HepG2 (cell line): ENCODE data around the gene NSUN6. TPM values are rescaled to one million over a fixed set of nuclear protein-coding genes. Genes with fewer than 3 reads are reported as not detected.

ENCODE experiments used
- ATAC-seq: fragments of 200-7000 bp; cut with Tn5 transposase; 3 replicates; pipeline ENCODE4 v1.9.1; 2020; ENCODE audit warnings: mild to moderate bottlenecking, moderate library complexity
- BruUV-seq: library from RNA; stranded (reverse); fragments of 400-500 nt; replicated peaks from 2 replicates; lab custom pipeline; 2021; lab: Mats Ljungman, UMichigan
- CTCF ChIA-PET: fragments of 300-600 bp; formaldehyde crosslinking; extraction: SDS; loops from one replicate; lab custom pipeline; 2021; ENCODE audit warnings: low total read pairs, inconsistent platforms, low intra/inter-chr PET ratio; lab: Yijun Ruan, JAX
- POLR2A ChIA-PET: fragments of 350-600 bp; sonication (Branson Sonifier 250); formaldehyde crosslinking; loops from one replicate; lab custom pipeline; 2020; ENCODE audit warnings: antibody characterized with exemption, inconsistent platforms; lab: Yijun Ruan, JAX
- DNase-seq: peaks from one replicate; pipeline ENCODE4 v3.0.0-alpha.2; 2015; ENCODE audit warnings: low spot score
- FAIRE-seq: peaks from 3 replicates; lab custom pipeline; 2011; peaks lifted over from hg19 to GRCh38; lab: Jason Lieb, UNC
- H2AFZ ChIP-seq: one replicate; pipeline ENCODE4 v1.6.1; 2011; ENCODE audit warnings: low read length, inconsistent platforms
- H3K27ac ChIP-seq: fragments of 300-600 bp; 3 replicates; pipeline ENCODE4 v1.8.0; 2011; ENCODE audit warnings: mixed run types, mild to moderate bottlenecking, mixed read lengths, low read length, inconsistent platforms; ENCODE audit not compliant: insufficient read depth; ENCODE audit errors: extremely low read length
- H3K27me3 ChIP-seq, 2 experiments: fragments of 200-600 bp in 1 of 2; 2 replicates in 1 of 2; 3 replicates in 1 of 2; pipeline versions ENCODE4 v1.6.0 to v1.8.0; 2011; ENCODE audit warnings: low read length in 2 of 2, mild to moderate bottlenecking in 2 of 2, moderate library complexity in 2 of 2, inconsistent platforms in 1 of 2; ENCODE audit not compliant: insufficient read depth in 2 of 2, control insufficient read depth in 1 of 2
- H3K36me3 ChIP-seq, 2 experiments: fragments of 200-600 bp in 1 of 2; replicated peaks in 1 of 2; 2 replicates in 1 of 2; 3 replicates in 1 of 2; pipeline versions ENCODE4 v1.5.1 to v1.8.0; 2011; ENCODE audit warnings: low read length in 2 of 2, inconsistent platforms in 1 of 2; ENCODE audit not compliant: insufficient read depth in 2 of 2, control insufficient read depth in 1 of 2
- H3K4me1 ChIP-seq: 2 replicates; pipeline ENCODE4 v1.5.1; 2012; ENCODE audit warnings: low read length, inconsistent platforms; ENCODE audit not compliant: insufficient read depth
- H3K4me2 ChIP-seq: 2 replicates; pipeline ENCODE4 v1.6.0; 2011; ENCODE audit warnings: low read depth, low read length, inconsistent platforms
- H3K4me3 ChIP-seq, 3 experiments: fragments of 200-600 bp in 1 of 3; sonication (generic), shearing (Covaris generic) in 1 of 3; replicated peaks in 1 of 3; 2 replicates each; pipeline ENCODE4 v1.5.1; 2011 to 2016; ENCODE audit warnings: low read length in 3 of 3, inconsistent platforms in 2 of 3, low read depth in 2 of 3, mild to moderate bottlenecking in 2 of 3, control low read depth in 1 of 3, mixed read lengths in 1 of 3; ENCODE audit not compliant: insufficient read depth in 1 of 3
- H3K79me2 ChIP-seq: one replicate; pipeline ENCODE4 v1.6.1; 2011; ENCODE audit warnings: low read length, inconsistent platforms; ENCODE audit not compliant: insufficient read depth
- H3K9ac ChIP-seq: 2 replicates; pipeline ENCODE4 v1.6.0; 2011; ENCODE audit warnings: mild to moderate bottlenecking, low read depth, low read length, inconsistent platforms; ENCODE audit not compliant: insufficient read depth
- H3K9me3 ChIP-seq: 2 replicates; pipeline ENCODE4 v1.5.1; 2012; ENCODE audit warnings: mild to moderate bottlenecking, low read length
- H4K20me1 ChIP-seq: 2 replicates; pipeline ENCODE4 v1.6.0; 2011; ENCODE audit warnings: inconsistent platforms, mild to moderate bottlenecking, low read length, moderate library complexity; ENCODE audit not compliant: insufficient read depth
- ARNTL ChIP-seq: sonication (generic); formaldehyde crosslinking; IDR thresholded peaks from 2 replicates; pipeline ENCODE4 v1.4.0; 2020; ENCODE audit warnings: mild to moderate bottlenecking, missing genetic modification reagents
- PRDM4 ChIP-seq: sonication (generic); formaldehyde crosslinking; IDR thresholded peaks from 2 replicates; pipeline ENCODE4 v1.9.0; 2021; ENCODE audit warnings: missing genetic modification reagents, borderline replicate concordance
- THAP8 ChIP-seq: sonication (generic); formaldehyde crosslinking; IDR thresholded peaks from 2 replicates; pipeline ENCODE4 v1.5.1; 2020; ENCODE audit warnings: missing genetic modification reagents, mild to moderate bottlenecking, borderline replicate concordance
- ZGPAT ChIP-seq: IDR thresholded peaks from 2 replicates; pipeline ENCODE4 v1.6.1; 2016; ENCODE audit warnings: mild to moderate bottlenecking
- WGBS: methylation state at CpG from one replicate; pipeline ENCODE4 v1.1.6; 2017; ENCODE audit warnings: low lambda C conversion rate; 5-methylcytosine and 5-hydroxymethylcytosine counted together
- in situ Hi-C: cut with HindIII; loops from 2 replicates; pipeline ENCODE4 v1.10.0; 2017; ENCODE audit warnings: low pct_unique_long_range_greater_than_20kb; ENCODE audit not compliant: extremely low pct_ligation_motif_present
- intact Hi-C: fragments of 100-400 bp; cut with micrococcal nuclease; formaldehyde crosslinking; loops from one replicate; pipeline ENCODE4 v1.10.0; 2022; ENCODE audit not compliant: unreplicated experiment
- polyA plus RNA-seq, 8 experiments: library from polyadenylated mRNA; depleted of rRNA in 3 of 8; stranded (reverse) in 7 of 8; unstranded in 1 of 8; fragments of >200 nt; fragmentation: Illumina TruSeq in 4 of 8; extraction: Trizol in 4 of 8; gene quantifications; 2 replicates each; pipeline versions ENCODE4 v1.2.1 to v1.2.3, GENCODE V29; 2011 to 2016; ENCODE audit warnings: low read depth in 4 of 8, missing spikeins in 1 of 8, mixed read lengths in 1 of 8; ENCODE audit not compliant: insufficient read depth in 1 of 8
- total RNA-seq, 5 experiments: library from RNA; depleted of rRNA; stranded (reverse); fragments of >200 nt; fragmentation: Illumina TruSeq; extraction: Trizol; gene quantifications; 2 replicates each; pipeline ENCODE4 v1.2.3, GENCODE V29; 2016; ENCODE audit warnings: low read depth in 1 of 5

Gene NSUN6
- total and polyA plus RNA-seq, 2 of the 13 experiments (the other 11 are each of a cell fraction or from before 2014, with no cell fraction given): 17.2 to 19.3 TPM

- no peaks in the 10 kb centered on the region for H3K79me2 ChIP-seq
- no peak for TF ChIP-seq ARNTL (CRISPR knock-in tag)
- no peak for TF ChIP-seq THAP8 (CRISPR knock-in tag)
- TF ChIP-seq ZGPAT (CRISPR knock-in tag): no peak
- no peak for TF ChIP-seq PRDM4
- H2AFZ ChIP-seq: no peak overlapping the region
- ATAC-seq: no peak
- no peak for DNase-seq
- no peaks in the 10 kb centered on the region for H3K27me3 ChIP-seq
- H3K4me2 ChIP-seq: no peak overlapping the region
- H3K9ac ChIP-seq: no peak overlapping the region
- H3K4me3 ChIP-seq: no peak overlapping the region
- no peaks in the 10 kb centered on the region for H3K9me3 ChIP-seq
- no peak overlapping the region for H3K27ac ChIP-seq
- no peak for FAIRE-seq
- 94% methylated on average over 4 of the region's 4 CpGs for WGBS
- no TSS peak for BruUV-seq
- ChIA-PET CTCF (no interaction called here), POLR2A (no interaction called here)
- intact Hi-C loops (loop anchor here (10.0 kb wide), 1 partner anchor 1419 kb away; no protein-coding TSS in a partner anchor), in situ Hi-C loops (no loop called here)
- no peaks in the 10 kb centered on the region for H4K20me1 ChIP-seq
- H3K4me1 ChIP-seq: peaks cover 47% of the 10 kb centered on the region
- H3K36me3 ChIP-seq: no peaks in the 10 kb centered on the region; a peak in 2 of 5 replicates
Measured at GRCh38 chr10:18606051-18606695, 45.2 kb downstream of the NSUN6 start.
